AG10803 (cell line): ENCODE results near the gene PANK1.

ENCODE experiments used
- DNase-seq: peaks from one replicate; pipeline ENCODE4 v3.0.0; 2010; ENCODE audit warnings: low read depth
- H3K4me3 ChIP-seq: 2 replicates; pipeline ENCODE4 v1.5.1; 2011; ENCODE audit warnings: mild to moderate bottlenecking, low read length, control low read depth
- TF ChIP-seq, protein P1 (sequence below): conservative IDR thresholded peaks from 2 replicates; pipeline ENCODE4 v1.5.1; 2011; ENCODE audit warnings: mild to moderate bottlenecking, low read length, control low read depth, inconsistent platforms

The PANK1 gene

DNA sequence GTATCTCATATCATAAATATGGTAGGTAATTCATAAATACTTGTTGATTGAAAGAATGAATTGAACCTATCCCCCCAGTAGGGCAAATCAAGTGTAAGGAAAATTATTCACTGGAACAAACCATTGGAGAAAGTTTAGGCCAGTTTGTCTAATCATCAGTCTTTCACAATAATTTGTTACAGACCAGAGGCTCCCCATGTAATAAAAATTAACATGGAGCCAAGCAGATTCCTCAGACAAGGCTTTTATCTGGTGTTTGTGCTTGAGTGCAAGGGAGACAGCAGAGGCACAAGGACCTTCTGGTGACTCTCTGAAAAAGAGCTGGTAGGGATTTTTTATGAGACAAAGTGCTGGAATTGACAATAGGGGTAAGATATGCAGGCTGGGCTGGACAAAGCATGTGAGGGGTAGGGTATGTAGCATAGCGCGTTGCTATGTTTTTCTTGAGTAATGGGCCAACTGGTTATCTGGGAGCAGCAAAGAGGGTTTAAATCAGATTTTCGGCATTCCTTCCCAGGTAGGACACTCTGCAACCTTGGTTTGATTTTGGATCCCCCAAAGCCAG, 7.8 kb upstream of the PANK1 start:
- TF ChIP-seq, protein P1, sequence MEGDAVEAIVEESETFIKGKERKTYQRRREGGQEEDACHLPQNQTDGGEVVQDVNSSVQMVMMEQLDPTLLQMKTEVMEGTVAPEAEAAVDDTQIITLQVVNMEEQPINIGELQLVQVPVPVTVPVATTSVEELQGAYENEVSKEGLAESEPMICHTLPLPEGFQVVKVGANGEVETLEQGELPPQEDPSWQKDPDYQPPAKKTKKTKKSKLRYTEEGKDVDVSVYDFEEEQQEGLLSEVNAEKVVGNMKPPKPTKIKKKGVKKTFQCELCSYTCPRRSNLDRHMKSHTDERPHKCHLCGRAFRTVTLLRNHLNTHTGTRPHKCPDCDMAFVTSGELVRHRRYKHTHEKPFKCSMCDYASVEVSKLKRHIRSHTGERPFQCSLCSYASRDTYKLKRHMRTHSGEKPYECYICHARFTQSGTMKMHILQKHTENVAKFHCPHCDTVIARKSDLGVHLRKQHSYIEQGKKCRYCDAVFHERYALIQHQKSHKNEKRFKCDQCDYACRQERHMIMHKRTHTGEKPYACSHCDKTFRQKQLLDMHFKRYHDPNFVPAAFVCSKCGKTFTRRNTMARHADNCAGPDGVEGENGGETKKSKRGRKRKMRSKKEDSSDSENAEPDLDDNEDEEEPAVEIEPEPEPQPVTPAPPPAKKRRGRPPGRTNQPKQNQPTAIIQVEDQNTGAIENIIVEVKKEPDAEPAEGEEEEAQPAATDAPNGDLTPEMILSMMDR, result no peak
- no peak overlapping the region for H3K4me3 ChIP-seq

DNA sequence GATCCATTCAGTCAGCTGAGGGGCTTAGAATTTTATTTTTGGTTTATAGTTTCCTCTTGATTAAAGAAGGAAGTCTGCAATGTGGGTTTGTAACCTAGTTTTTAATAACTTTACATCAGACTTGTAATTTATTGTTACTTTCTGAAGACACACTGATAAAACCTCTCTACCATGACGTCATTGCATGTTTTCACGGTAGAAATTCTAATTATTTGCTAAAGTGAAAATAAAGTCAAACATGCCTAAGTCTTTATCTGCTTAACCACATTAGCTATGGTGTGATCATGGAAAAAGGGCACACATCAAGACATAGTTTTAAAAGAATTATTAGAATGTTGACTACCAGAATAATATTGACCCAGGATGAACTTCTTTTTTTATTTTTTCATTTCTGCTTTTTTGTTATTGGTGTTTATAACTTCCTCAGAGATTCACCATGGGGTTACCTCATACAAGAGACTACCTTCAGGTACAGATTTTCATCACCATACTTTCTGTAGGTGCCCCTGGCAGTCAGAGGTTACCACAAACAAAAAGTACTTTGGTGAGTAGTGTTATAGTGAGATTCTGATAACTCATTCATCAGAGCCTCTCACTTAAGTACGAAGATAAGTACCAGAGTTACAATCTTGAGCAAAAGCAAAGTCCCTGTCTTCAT, 7.0 kb upstream of the PANK1 start:
- no peak for DNase-seq
- TF ChIP-seq, protein P1, result no peak
- no peak overlapping the region for H3K4me3 ChIP-seq

More for the DNA sequence above, 7.8 kb upstream of the PANK1 start:
- DNase-seq, result no peak

- H3K4me3 ChIP-seq, result no peak overlapping the region
- DNase-seq, result no peak
- TF ChIP-seq, protein P1, result no peak
Measured at GRCh38 chr10:89651205-89651915, 6.3 kb upstream of the PANK1 start.

GRCh38 chr10:89649051-89649450, 4.0 kb upstream of the PANK1 start:
- TF ChIP-seq, protein P1, result no peak
- no peak overlapping the region for H3K4me3 ChIP-seq
- DNase-seq, result no peak

DNA sequence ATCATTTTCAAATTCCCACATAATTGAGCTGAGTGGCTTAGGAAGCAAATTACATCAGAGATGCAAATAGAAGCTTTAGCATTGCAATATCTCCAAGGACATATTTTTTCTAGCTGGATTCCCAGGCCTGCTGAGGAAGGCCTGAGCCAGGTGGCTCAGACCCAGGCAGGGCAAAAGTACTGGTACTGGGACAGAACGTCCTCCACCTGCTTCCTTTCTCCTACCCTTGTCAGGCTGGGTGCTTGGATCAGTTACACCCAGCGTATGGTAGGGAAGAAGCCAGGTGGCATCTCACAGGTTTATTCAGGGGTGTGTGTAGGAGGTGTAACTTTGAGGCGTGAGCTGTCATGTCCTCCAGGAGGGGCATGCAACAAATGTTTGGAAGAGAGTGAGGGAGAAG, 3.0 kb upstream of the PANK1 start:
- TF ChIP-seq, protein P1, result no peak
- H3K4me3 ChIP-seq, result no peak overlapping the region
- DNase-seq, result no peak

DNA sequence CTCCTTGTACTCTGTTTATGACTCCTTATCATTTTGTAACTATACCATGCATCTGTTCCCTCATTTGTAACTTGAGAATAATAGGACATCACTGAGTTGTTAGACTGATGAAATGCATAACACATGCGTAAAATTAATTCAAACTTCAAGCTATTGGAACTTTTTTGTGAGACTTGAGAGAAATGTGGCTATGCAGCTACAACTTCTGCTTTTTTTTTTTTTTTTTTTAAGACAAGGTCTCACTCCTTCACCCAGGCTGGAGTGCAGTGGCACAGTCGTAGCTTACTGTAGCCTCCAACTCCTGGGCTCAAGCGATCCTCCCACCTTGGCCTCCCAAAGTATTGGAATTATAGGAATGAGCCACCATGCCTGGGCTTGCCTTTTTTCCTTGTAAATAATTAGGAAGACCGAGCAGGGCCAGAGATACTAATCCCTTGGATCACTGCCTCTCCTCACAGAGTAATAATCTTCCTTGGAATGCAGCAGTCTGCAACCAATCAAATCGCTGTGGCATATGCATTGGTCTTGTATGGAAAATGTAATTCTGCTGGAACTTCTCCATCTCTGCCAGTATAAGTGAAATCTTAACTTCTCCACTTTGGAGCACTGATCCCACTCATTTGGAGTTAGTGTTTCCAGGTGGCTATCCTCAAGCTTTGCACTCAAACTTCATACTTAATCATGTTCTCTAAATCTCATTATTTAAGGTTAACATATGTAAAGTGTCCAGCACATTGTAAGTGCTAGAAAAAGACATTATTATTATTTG, 2.0 kb upstream of the PANK1 start:
- H3K4me3 ChIP-seq, result no peak overlapping the region
- peak; percentile 13 for DNase-seq
- TF ChIP-seq, protein P1, result no peak
